HG02981 (cell line): ENCODE data around the gene IL17REL.

Experiments
- ATAC-seq: cut with Tn5 transposase; IDR thresholded peaks from one replicate; pipeline ENCODE4 v1.9.1; 2021; ENCODE audit warnings: mild to moderate bottlenecking, moderate library complexity; ENCODE audit not compliant: unreplicated experiment

The IL17REL gene

GRCh38 chr22:49958931-49959781 lies 53.4 kb downstream of the IL17REL start:
- no peak for ATAC-seq

DNA sequence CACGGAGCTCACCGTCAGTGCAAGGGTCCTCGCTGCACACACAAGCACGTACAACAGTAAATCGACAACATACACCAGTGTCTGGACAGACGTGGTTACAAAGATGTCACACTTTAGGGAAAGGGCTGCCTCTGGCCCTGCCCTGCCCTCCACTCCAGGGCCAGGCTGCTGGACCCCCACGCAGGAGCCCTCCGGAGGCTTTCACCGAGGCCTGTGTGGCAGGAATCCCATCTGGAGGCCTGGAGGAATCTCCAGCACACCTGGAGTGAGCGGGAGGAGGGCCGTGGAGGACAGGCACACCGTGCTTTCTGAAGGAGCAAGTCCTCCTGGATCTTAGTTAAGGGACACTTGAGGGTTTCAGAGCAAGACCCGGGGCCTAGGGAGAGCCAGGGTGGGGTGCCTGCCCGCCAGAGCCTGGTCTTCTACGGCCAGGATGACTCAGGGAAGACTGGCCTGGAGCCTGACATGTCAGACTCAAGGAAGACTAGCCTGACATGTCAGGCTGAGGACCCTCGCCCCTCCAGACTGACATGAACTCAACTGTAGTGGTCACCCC lies 54.1 kb downstream of the IL17REL start:
- ATAC-seq = no peak

DNA sequence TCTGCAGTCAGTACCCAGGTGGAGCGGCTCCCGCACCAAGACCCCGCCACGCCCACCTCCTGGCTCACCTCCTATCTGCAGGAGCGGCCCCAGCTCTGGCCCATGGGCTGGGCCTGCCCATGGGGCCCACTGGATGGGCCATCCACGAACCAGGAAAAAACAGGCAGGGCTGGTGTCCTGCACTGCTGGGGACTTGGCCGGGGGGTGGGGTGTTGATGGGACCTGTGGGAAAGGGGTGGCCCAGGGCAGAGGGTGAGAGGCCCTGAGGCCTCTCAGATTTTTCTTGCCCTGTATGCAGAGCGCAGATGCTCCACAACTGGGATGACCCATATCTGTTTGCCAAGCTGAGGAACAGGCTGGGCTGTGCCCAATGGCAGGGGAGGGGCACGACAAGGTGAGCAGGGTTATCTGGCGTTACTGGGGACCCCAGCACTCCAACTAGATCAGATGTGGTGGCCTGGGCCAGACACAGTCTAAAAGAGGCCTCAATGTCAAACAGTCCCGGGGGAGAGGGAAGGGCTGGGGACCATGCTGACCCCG lies 54.7 kb downstream of the IL17REL start:
- ATAC-seq = no peak

DNA sequence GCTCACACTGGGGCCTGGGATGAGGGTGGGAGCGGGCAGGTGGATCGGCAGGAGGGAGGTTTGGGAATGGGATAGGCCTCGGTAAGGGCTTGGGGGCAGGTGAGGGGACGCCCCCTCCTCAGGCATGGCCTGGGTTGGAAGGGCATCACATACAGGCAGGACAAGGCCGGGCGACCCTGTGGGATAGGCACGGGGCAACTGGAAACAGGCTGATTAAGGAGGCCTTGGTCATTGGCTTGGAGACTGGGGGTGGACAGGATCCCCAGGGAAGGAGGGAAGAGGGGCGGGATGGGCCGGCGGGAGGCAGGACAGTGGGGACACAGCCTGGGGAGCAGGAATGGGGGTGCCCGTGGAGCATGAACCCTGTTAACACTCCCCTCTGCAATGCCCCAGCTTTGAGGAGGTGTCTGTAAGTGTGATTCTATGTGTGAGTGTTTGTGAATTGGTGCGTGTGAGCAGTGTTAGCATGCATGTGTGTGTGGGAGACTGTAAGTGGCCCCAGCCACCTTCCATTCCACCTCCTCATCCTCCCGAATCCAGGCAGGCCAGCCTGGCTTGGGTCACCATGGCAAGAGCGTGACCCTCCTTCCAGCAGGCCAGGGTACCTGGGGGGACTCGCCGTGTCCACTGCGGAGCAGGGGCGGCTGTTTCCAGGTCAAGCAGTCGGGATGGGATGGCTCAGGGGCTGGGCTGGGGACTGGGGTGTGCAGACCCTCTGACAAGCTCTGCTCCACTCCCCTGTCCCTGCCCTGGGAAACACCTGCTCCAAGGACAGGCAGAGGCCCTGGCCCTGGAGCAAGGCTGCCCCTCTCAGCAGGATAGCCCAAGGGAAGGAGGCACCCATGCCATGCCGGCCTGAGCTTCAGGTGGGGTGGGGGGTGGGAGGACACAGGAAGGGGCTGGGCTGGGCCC lies 55.4 kb downstream of the IL17REL start:
- ATAC-seq = no peak

- ATAC-seq = no peak
These were observed 56.2 kb downstream of the IL17REL start for GRCh38 chr22:49956418-49956770.

- ATAC-seq = no peak
These were observed 56.8 kb downstream of the IL17REL start for GRCh38 chr22:49955581-49956417.

DNA sequence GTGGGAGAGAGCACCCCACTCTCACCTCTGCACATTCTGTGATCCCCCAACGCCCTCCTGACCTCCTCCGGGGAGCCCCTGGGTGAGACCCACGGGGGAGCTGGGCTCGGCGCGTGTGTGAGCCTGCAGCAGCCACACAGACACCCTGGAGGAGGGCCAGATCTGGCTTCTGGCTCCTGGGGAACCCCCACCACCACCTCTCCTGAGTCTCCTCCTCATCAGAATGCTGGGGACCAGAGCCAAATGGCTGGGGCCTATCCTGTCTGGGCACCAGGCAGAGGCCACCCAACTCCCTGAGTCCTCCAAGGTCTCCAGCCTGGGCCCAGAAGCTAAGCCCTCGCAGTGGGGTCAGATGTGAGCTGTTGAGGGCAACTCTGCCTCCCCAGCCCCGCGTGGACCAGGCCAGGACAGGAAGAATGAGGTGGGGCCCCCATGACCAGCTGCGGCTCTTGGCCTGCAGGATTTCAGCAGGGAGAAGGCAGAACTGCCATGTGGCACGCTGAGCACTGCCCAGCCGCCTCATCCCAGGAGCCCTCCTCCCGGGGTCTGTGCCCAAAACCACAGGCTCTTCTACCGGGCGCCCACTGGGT lies 57.5 kb downstream of the IL17REL start:
- ATAC-seq = no peak

GRCh38 chr22:49954354-49954753 lies 58.2 kb downstream of the IL17REL start:
- ATAC-seq = no peak

DNA sequence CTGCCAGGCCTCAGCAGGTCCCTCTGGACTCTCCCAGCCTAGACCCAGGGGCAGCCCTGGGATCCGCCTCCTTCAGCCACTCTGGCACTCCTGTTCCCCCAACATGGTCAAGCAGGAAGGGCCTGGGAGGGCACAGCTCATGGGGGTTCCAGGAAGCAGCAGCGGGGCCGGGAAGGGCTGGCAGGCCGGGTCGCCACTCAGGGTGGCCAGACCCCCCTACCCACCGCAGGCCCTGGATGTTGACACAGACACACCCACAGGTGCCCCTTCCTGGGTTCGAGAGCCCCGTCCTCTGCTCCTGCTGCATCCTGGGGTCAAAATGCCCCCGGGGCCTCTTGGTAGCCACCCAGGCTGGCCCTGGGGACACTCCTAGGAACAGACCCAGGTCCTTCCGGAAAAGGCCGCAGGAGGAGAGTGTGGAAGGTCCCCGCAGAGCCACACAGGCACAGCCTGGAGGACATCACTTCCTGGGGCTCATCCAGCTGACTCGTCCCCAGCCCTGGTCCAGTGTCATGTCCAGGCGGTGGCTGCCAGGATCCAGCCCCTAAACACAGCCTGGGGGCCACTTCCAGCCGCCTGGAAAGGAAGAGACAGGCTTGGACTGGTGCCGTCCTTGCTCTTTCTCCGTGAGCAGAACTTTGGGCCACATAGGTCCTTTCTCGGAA lies 58.8 kb downstream of the IL17REL start:
- ATAC-seq = no peak

- no peak for ATAC-seq
These were observed 59.4 kb downstream of the IL17REL start for GRCh38 chr22:49953027-49953679.

- ATAC-seq = no peak
These were observed 60.3 kb downstream of the IL17REL start for GRCh38 chr22:49951986-49952896.

GRCh38 chr22:49951678-49951985 lies 60.9 kb downstream of the IL17REL start:
- ATAC-seq = no peak

- ATAC-seq = no peak
These were observed 61.4 kb downstream of the IL17REL start for GRCh38 chr22:49951000-49951677.

- ATAC-seq = no peak
These were observed 62.1 kb downstream of the IL17REL start for GRCh38 chr22:49950396-49950994.

DNA sequence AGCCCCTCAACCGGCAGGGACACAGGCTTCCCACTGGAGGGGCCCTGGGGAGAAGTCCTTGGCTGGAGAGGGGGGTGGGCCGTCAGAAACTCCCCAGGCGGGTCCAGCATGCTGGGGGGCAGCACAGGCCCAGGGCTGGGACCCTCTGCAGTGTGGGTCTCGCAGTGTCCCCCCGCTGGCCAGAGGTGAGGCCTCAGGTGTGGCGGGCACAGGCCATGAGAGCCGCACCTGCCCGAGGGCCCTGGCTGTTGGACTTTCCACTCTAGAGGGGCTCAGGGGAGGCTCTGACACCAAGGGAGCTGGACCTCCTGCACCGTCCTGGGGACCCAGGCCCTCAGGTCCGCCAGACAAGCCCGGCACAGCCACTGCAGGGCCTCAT lies 62.7 kb downstream of the IL17REL start:
- ATAC-seq = no peak

- no peak for ATAC-seq
These were observed 63.3 kb downstream of the IL17REL start for GRCh38 chr22:49948958-49949913.
